Activated CD4-positive, alpha-beta T cell treated with anti-CD3 and anti-CD28 coated beads, Interleukin-2, amount 10 ng/mL, durations not matched to agents 7 days and 5 days (primary cell): Measurements from ENCODE around the gene SPAG4. TPM values are rescaled to one million over a fixed set of nuclear protein-coding genes. Genes with fewer than 3 reads are reported as not detected.

Source experiments
- CTCF ChIA-PET: fragments of 350-600 bp; sonication (Branson Sonifier 250); formaldehyde crosslinking; loops from one replicate; lab custom pipeline; 2021; ENCODE audit warnings: antibody characterized with exemption; lab: Charles Lee
- POLR2A ChIA-PET: fragments of 350-600 bp; sonication (Branson Sonifier 250); formaldehyde crosslinking; loops from one replicate; lab custom pipeline; 2021; ENCODE audit warnings: antibody characterized with exemption; lab: Charles Lee
- DNase-seq: peaks from one replicate; pipeline ENCODE4 v3.0.0-alpha.2; 2020
- H3K27ac Mint-ChIP-seq: one replicate; pipeline ENCODE4 v1.8.0; 2021; ENCODE audit warnings: mild to moderate bottlenecking, moderate library complexity, mixed read lengths
- H3K27me3 Mint-ChIP-seq: one replicate; pipeline ENCODE4 v1.8.0; 2021; ENCODE audit warnings: mixed read lengths
- H3K36me3 Mint-ChIP-seq: one replicate; pipeline ENCODE4 v1.8.0; 2021; ENCODE audit warnings: low read depth, mixed read lengths
- H3K4me1 Mint-ChIP-seq: one replicate; pipeline ENCODE4 v1.8.0; 2021; ENCODE audit warnings: mixed read lengths
- H3K4me3 Mint-ChIP-seq: one replicate; pipeline ENCODE4 v1.8.0; 2021; ENCODE audit warnings: mild to moderate bottlenecking, moderate library complexity, mixed read lengths
- H3K9me3 Mint-ChIP-seq: one replicate; pipeline ENCODE4 v1.8.0; 2021; ENCODE audit warnings: mixed read lengths
- total RNA-seq, 2 experiments: library from RNA; stranded (reverse); gene quantifications; one replicate each; pipeline ENCODE4 v1.2.3, GENCODE V29; 2021

The SPAG4 gene
- total RNA-seq, 2 experiments from 2014 or later, result 1.7 to 1.9 TPM

- H3K4me1 Mint-ChIP-seq, result no peaks in the 10 kb centered on the region
- no peaks in the 10 kb centered on the region for H3K9me3 Mint-ChIP-seq
- POLR2A ChIA-PET, result no interaction called here
- peaks cover 2% of the 10 kb centered on the region for H3K27me3 Mint-ChIP-seq
- H3K36me3 Mint-ChIP-seq, result no peaks in the 10 kb centered on the region
- H3K27ac Mint-ChIP-seq, result no peak overlapping the region
- H3K4me3 Mint-ChIP-seq, result no peak overlapping the region
- CTCF ChIA-PET, result interaction anchor here (1.3 kb wide), 1 partner anchor 17 kb away, joined by 3 read pairs; no protein-coding TSS in a partner anchor
- no peak for DNase-seq
These were observed 28.7 kb upstream of the SPAG4 start for GRCh38 chr20:35586751-35587425.

DNA sequence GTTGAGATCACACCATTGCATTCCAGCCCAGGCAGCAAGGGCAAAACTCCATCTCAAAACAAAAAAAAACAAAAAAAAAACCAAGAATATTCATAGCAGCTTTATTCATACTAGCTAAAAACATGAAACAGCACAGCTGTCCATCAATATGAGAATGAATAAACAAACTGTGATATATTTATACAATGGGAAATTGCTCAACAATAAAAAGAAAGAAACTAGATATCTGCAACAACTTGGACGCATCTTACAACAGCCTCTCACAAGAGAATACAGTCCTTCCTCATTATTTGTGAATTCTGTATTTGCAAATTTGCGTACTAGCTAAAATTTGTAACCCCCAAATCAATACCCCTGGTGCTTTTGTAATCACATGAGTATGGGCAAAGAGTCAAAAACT lies 28.2 kb upstream of the SPAG4 start:
- CTCF ChIA-PET, result interaction anchor here (1.3 kb wide), 1 partner anchor 16 kb away, joined by 3 read pairs; no protein-coding TSS in a partner anchor

GRCh38 chr20:35588397-35588796 lies 27.2 kb upstream of the SPAG4 start:
- Mint-ChIP-seq H3K4me1 (no peaks in the 10 kb centered on the region), H3K4me3 (no peak overlapping the region)
- POLR2A ChIA-PET, result no interaction called here

More for the DNA sequence above, 28.2 kb upstream of the SPAG4 start:
- Mint-ChIP-seq H3K27me3 (peaks cover 2% of the 10 kb centered on the region), H3K9me3 (no peaks in the 10 kb centered on the region), H3K4me3 (no peak overlapping the region), H3K27ac (no peak overlapping the region), H3K36me3 (no peaks in the 10 kb centered on the region), H3K4me1 (no peaks in the 10 kb centered on the region)
- POLR2A ChIA-PET, result no interaction called here
- DNase-seq, result no peak

GRCh38 chr20:35592339-35592974 lies 23.2 kb upstream of the SPAG4 start:
- H3K27me3 Mint-ChIP-seq, result peaks cover 11% of the 10 kb centered on the region
- DNase-seq, result no peak
- H3K4me3 Mint-ChIP-seq, result no peak overlapping the region
- H3K4me1 Mint-ChIP-seq, result no peaks in the 10 kb centered on the region
- H3K27ac Mint-ChIP-seq, result no peak overlapping the region
- POLR2A ChIA-PET, result no interaction called here
- no peaks in the 10 kb centered on the region for H3K9me3 Mint-ChIP-seq
- CTCF ChIA-PET, result no interaction called here
- no peaks in the 10 kb centered on the region for H3K36me3 Mint-ChIP-seq

More at GRCh38 chr20:35588397-35588796, 27.2 kb upstream of the SPAG4 start:
- Mint-ChIP-seq H3K36me3 (no peaks in the 10 kb centered on the region), H3K9me3 (no peaks in the 10 kb centered on the region), H3K27me3 (peaks cover 2% of the 10 kb centered on the region), H3K27ac (no peak overlapping the region)
- CTCF ChIA-PET, result interaction anchor here (1.5 kb wide), 1 partner anchor 30 kb away, joined by 5 read pairs; no protein-coding TSS in a partner anchor
- DNase-seq, result no peak

DNA sequence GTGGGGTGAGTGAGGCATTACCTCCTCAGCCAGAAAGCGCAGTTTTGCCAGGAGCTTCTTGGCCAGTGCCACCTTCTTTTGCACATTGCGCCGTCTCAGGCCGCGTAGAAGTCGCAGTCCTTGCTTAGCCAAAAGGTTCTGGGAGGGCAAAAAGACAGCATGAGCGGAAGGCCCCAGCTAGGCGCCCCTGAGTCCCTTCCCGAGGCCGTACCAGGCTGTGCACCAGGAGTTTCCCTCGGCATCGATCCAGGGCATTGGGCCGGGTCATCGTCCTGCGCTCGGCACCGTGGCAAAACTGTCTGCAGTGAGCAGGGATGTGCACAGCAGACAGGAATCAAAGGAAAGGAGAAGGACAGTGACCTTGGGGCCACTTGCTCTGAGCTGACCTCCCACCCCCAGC lies 20.2 kb upstream of the SPAG4 start:
- no peak overlapping the region for H3K4me3 Mint-ChIP-seq
- no peak for DNase-seq

GRCh38 chr20:35595901-35596300 lies 19.7 kb upstream of the SPAG4 start:
- CTCF ChIA-PET, result interaction anchor here (0.9 to 1.6 kb wide), 3 partner anchors 11 to 288 kb away, joined by 3 to 4 read pairs (median 3); no protein-coding TSS in a partner anchor
- POLR2A ChIA-PET, result no interaction called here
- H3K27ac Mint-ChIP-seq, result no peak overlapping the region

More for the DNA sequence above, 20.2 kb upstream of the SPAG4 start:
- ChIA-PET POLR2A (no interaction called here), CTCF (interaction anchor here (0.6 to 1.6 kb wide), 4 partner anchors 11 to 442 kb away, joined by 3 to 4 read pairs (median 3); no protein-coding TSS in a partner anchor)
- Mint-ChIP-seq H3K9me3 (no peaks in the 10 kb centered on the region), H3K4me1 (no peaks in the 10 kb centered on the region), H3K27me3 (peaks cover 35% of the 10 kb centered on the region), H3K27ac (no peak overlapping the region), H3K36me3 (no peaks in the 10 kb centered on the region)

DNA sequence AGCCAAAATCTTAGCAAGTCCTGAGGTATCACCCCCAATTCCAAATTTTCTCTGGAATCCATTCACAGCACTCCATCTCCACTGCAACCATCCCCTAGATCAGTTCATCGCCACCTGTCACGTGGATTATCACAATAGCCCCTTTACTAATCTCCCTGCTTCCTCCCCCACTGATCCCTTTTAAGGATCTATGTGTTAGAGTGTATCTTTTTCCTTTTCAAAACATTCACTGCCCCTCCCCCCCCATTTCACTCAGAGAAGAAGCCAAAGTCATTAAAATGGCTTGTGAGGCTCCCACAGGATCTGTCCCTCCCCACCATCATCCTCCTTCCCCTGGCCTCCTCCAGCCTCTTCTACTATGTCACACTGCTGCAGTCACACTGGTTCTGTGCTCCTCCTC lies 18.4 kb upstream of the SPAG4 start:
- POLR2A ChIA-PET, result no interaction called here
- H3K4me1 Mint-ChIP-seq, result peaks cover 9% of the 10 kb centered on the region
- H3K36me3 Mint-ChIP-seq, result no peaks in the 10 kb centered on the region
- no peak overlapping the region for H3K4me3 Mint-ChIP-seq
- CTCF ChIA-PET, result interaction anchor here (1.4 kb wide), 1 partner anchor 19 kb away, joined by 4 read pairs; no protein-coding TSS in a partner anchor
- no peak for DNase-seq
- peaks cover 47% of the 10 kb centered on the region for H3K27me3 Mint-ChIP-seq
- no peak overlapping the region for H3K27ac Mint-ChIP-seq
- H3K9me3 Mint-ChIP-seq, result no peaks in the 10 kb centered on the region

More at GRCh38 chr20:35595901-35596300, 19.7 kb upstream of the SPAG4 start:
- no peaks in the 10 kb centered on the region for H3K9me3 Mint-ChIP-seq
- peaks cover 2% of the 10 kb centered on the region for H3K4me1 Mint-ChIP-seq
- H3K36me3 Mint-ChIP-seq, result no peaks in the 10 kb centered on the region
- no peak for DNase-seq
- H3K27me3 Mint-ChIP-seq, result peaks cover 39% of the 10 kb centered on the region
- H3K4me3 Mint-ChIP-seq, result no peak overlapping the region

DNA sequence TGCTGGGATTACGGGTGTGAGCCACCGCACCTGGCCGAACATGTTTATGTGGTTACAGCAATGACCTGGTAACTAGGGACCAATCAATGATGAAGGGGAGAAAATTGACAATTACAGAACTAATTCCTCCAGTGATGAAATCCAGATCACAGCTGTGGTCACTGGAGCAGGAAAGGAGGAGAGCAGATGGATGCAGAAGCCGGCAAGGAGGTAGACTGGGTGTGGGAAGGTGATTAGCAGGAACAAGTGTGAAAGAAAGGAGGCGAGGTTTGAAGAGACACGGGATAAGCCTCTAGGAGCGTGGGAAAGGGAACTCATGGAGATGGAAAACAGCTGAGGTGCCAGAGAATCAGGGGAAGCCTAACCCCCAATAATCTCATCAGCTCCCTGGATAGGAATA lies 17.2 kb upstream of the SPAG4 start:
- POLR2A ChIA-PET, result no interaction called here

GRCh38 chr20:35598899-35599775 lies 16.5 kb upstream of the SPAG4 start:
- peaks cover 53% of the 10 kb centered on the region for H3K27me3 Mint-ChIP-seq
- CTCF ChIA-PET, result interaction anchor here (0.6 to 1.0 kb wide), 4 partner anchors 9 to 20 kb away, joined by 3 to 4 read pairs (median 3); no protein-coding TSS in a partner anchor
- POLR2A ChIA-PET, result no interaction called here

More for the DNA sequence above, 17.2 kb upstream of the SPAG4 start:
- CTCF ChIA-PET, result interaction anchor here (0.8 to 1.4 kb wide), 4 partner anchors 8 to 21 kb away, joined by 3 to 4 read pairs (median 3); no protein-coding TSS in a partner anchor
- peaks cover 53% of the 10 kb centered on the region for H3K27me3 Mint-ChIP-seq
- H3K9me3 Mint-ChIP-seq, result no peaks in the 10 kb centered on the region
- no peak for DNase-seq
- H3K36me3 Mint-ChIP-seq, result no peaks in the 10 kb centered on the region
- H3K27ac Mint-ChIP-seq, result no peak overlapping the region
- peaks cover 10% of the 10 kb centered on the region for H3K4me1 Mint-ChIP-seq
- no peak overlapping the region for H3K4me3 Mint-ChIP-seq

DNA sequence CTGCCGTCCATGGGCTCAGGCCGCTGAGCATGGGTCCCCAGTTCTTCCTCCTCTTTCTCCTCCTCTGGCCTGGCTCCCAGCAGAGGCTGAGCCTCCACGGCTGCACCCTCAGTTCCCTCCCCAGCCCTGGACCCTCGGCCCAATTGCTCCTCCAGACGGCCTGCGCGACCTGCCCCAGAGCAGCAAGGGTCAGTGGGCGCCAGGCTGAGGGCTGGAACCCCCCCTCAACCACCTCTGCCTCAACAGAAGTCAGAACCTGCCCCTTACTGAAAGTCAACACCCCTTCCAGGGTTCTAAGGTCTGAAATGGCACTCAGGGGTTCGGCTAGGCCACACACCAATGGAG lies 15.9 kb upstream of the SPAG4 start:
- Mint-ChIP-seq H3K27me3 (peaks cover 53% of the 10 kb centered on the region), H3K4me3 (no peak overlapping the region), H3K9me3 (no peaks in the 10 kb centered on the region), H3K27ac (no peak overlapping the region), H3K36me3 (no peaks in the 10 kb centered on the region), H3K4me1 (peaks cover 10% of the 10 kb centered on the region)
- POLR2A ChIA-PET, result interaction anchor here (0.9 kb wide), 1 partner anchor 91 kb away, joined by 7 read pairs; no protein-coding TSS in a partner anchor
- CTCF ChIA-PET, result interaction anchor here (0.6 to 1.0 kb wide), 2 partner anchors 9 to 20 kb away, joined by 3 to 4 read pairs; no protein-coding TSS in a partner anchor
- DNase-seq, result no peak

More at GRCh38 chr20:35598899-35599775, 16.5 kb upstream of the SPAG4 start:
- Mint-ChIP-seq H3K36me3 (no peaks in the 10 kb centered on the region), H3K9me3 (no peaks in the 10 kb centered on the region), H3K4me3 (no peak overlapping the region), H3K27ac (no peak overlapping the region), H3K4me1 (peaks cover 10% of the 10 kb centered on the region)
- DNase-seq, result no peak

- H3K4me1 Mint-ChIP-seq, result peaks cover 10% of the 10 kb centered on the region
- H3K36me3 Mint-ChIP-seq, result no peaks in the 10 kb centered on the region
- no peak overlapping the region for H3K27ac Mint-ChIP-seq
- ChIA-PET POLR2A (interaction anchor here (0.9 kb wide), 1 partner anchor 91 kb away, joined by 7 read pairs; no protein-coding TSS in a partner anchor), CTCF (interaction anchor here (1.4 to 1.9 kb wide), 2 partner anchors 15 to 19 kb away, joined by 4 read pairs; partner anchors contain the start of gene SPAG4)
- no peaks in the 10 kb centered on the region for H3K9me3 Mint-ChIP-seq
- H3K27me3 Mint-ChIP-seq, result peaks cover 53% of the 10 kb centered on the region
- DNase-seq, result no peak
- peak overlapping the region; percentile 63 for H3K4me3 Mint-ChIP-seq
These were observed 15.2 kb upstream of the SPAG4 start for GRCh38 chr20:35600176-35600992.
